GM23338 (cell line): ENCODE data around the gene SLC6A7. TPM values are rescaled to one million over a fixed set of nuclear protein-coding genes. Genes with fewer than 3 reads are reported as not detected.

ENCODE experiments used
- ATAC-seq: fragments of 200-7000 bp; cut with Tn5 transposase; 3 replicates; pipeline ENCODE4 v1.9.1; 2020
- DNase-seq: peaks from one replicate; pipeline ENCODE4 v3.0.0-alpha.2; 2015; ENCODE audit warnings: low spot score
- H2AFZ ChIP-seq: fragments of 200-600 bp; sonication (generic); 2 replicates; pipeline ENCODE4 v1.8.0; 2016; ENCODE audit warnings: antibody characterized with exemption, mild to moderate bottlenecking, moderate library complexity
- H3F3A ChIP-seq: fragments of 200-600 bp; sonication (generic); replicated peaks from 2 replicates; pipeline ENCODE4 v1.8.0; 2017; ENCODE audit warnings: antibody characterized with exemption, mixed run types, low read depth
- H3K27ac ChIP-seq: fragments of 200-600 bp; sonication (generic); 2 replicates; pipeline ENCODE4 v1.6.1; 2016; ENCODE audit warnings: low read depth
- H3K27me3 ChIP-seq: fragments of 200-600 bp; sonication (generic); 2 replicates; pipeline ENCODE4 v1.8.0; 2016; ENCODE audit warnings: mild to moderate bottlenecking, mixed run types, moderate library complexity; ENCODE audit not compliant: insufficient read depth
- H3K36me3 ChIP-seq: fragments of 200-600 bp; sonication (generic); 2 replicates; pipeline ENCODE4 v1.8.0; 2016; ENCODE audit warnings: mild to moderate bottlenecking; ENCODE audit not compliant: insufficient read depth
- H3K4me1 ChIP-seq: fragments of 200-600 bp; sonication (generic); 2 replicates; pipeline ENCODE4 v1.8.0; 2016; ENCODE audit warnings: mild to moderate bottlenecking, moderate library complexity; ENCODE audit not compliant: insufficient read depth
- H3K4me2 ChIP-seq: fragments of 200-600 bp; sonication (generic); 2 replicates; pipeline ENCODE4 v1.7.1; 2017; ENCODE audit warnings: mixed run types
- H3K4me3 ChIP-seq: fragments of 200-600 bp; sonication (generic); 2 replicates; pipeline ENCODE4 v1.6.1; 2016; ENCODE audit warnings: mixed run types
- H3K79me2 ChIP-seq: fragments of 200-600 bp; sonication (generic); replicated peaks from 2 replicates; pipeline ENCODE4 v1.8.0; 2017; ENCODE audit warnings: mild to moderate bottlenecking; ENCODE audit not compliant: insufficient read depth
- H3K9me2 ChIP-seq: fragments of 200-600 bp; sonication (generic); 2 replicates; pipeline ENCODE4 v1.8.0; 2017; ENCODE audit not compliant: insufficient read depth
- H4K20me1 ChIP-seq: fragments of 200-600 bp; sonication (generic); replicated peaks from 2 replicates; pipeline ENCODE4 v1.8.0; 2017; ENCODE audit warnings: mild to moderate bottlenecking; ENCODE audit not compliant: insufficient read depth
- H3K27ac Mint-ChIP-seq: 2 replicates; pipeline ENCODE4 v1.8.0; 2020; ENCODE audit warnings: inconsistent platforms, mild to moderate bottlenecking, moderate library complexity, mixed read lengths
- H3K27me3 Mint-ChIP-seq: 3 replicates; pipeline ENCODE4 v1.8.0; 2022; ENCODE audit warnings: low read depth, mild to moderate bottlenecking, moderate library complexity, mixed read lengths, inconsistent platforms; ENCODE audit not compliant: insufficient read depth, poor library complexity
- H3K36me3 Mint-ChIP-seq: 3 replicates; pipeline ENCODE4 v1.8.0; 2021; ENCODE audit warnings: low read depth, mild to moderate bottlenecking, inconsistent platforms, moderate library complexity, mixed read lengths
- H3K4me1 Mint-ChIP-seq: 3 replicates; pipeline ENCODE4 v1.8.0; 2020; ENCODE audit warnings: mild to moderate bottlenecking, inconsistent platforms, mixed read lengths
- H3K4me3 Mint-ChIP-seq: 3 replicates; pipeline ENCODE4 v1.8.0; 2021; ENCODE audit warnings: moderate library complexity, mild to moderate bottlenecking, inconsistent platforms, mixed read lengths
- H3K9me3 Mint-ChIP-seq: 3 replicates; pipeline ENCODE4 v1.8.0; 2020; ENCODE audit warnings: moderate library complexity, mild to moderate bottlenecking, inconsistent platforms, mixed read lengths
- CREB1 ChIP-seq: fragments of 250-450 bp; sonication (Bioruptor Pico); IDR thresholded peaks from 2 replicates; pipeline ENCODE4 v1.5.0; 2020; ENCODE audit warnings: low read depth, mild to moderate bottlenecking, moderate library complexity
- ETS1 ChIP-seq: IDR thresholded peaks from 2 replicates; pipeline ENCODE4 v1.6.1; 2016; ENCODE audit warnings: antibody characterized with exemption
- EZH2 ChIP-seq: fragments of 200-600 bp; sonication (generic); IDR thresholded peaks from one replicate; pipeline ENCODE4 v1.8.0; 2017; ENCODE audit warnings: antibody characterized with exemption, mild to moderate bottlenecking, low read depth; ENCODE audit not compliant: unreplicated experiment
- EZH2phosphoT487 ChIP-seq: fragments of 200-600 bp; sonication (generic); IDR thresholded peaks from one replicate; pipeline ENCODE4 v1.8.1; 2018; ENCODE audit warnings: antibody characterized with exemption; ENCODE audit not compliant: unreplicated experiment
- NANOG ChIP-seq: IDR thresholded peaks from 2 replicates; pipeline ENCODE4 v1.6.1; 2016; ENCODE audit warnings: antibody characterized with exemption, borderline replicate concordance
- REST ChIP-seq: IDR thresholded peaks from one replicate; pipeline ENCODE4 v1.6.1; 2018; ENCODE audit warnings: antibody characterized with exemption; ENCODE audit not compliant: unreplicated experiment
- STAT1 ChIP-seq: IDR thresholded peaks from one replicate; pipeline ENCODE4 v1.6.1; 2016; ENCODE audit warnings: antibody characterized with exemption; ENCODE audit not compliant: unreplicated experiment
- ZNF114 ChIP-seq: fragments of 250-450 bp; sonication (Bioruptor Pico); IDR thresholded peaks from 2 replicates; pipeline ENCODE4 v1.5.0; 2020; ENCODE audit warnings: mild to moderate bottlenecking, moderate library complexity
- ZNF331 ChIP-seq: fragments of 250-450 bp; sonication (Bioruptor Pico); IDR thresholded peaks from 2 replicates; pipeline ENCODE4 v1.5.0; 2020; ENCODE audit warnings: low read depth, mild to moderate bottlenecking, moderate library complexity
- polyA plus RNA-seq: library from polyadenylated mRNA; unstranded; fragments of >200 nt; fragmentation: Nextera tagmentation; extraction: Ambion mirVana; gene quantifications from 2 replicates; pipeline ENCODE4 v1.2.1, GENCODE V29; 2016
- total RNA-seq: library from RNA; depleted of rRNA; stranded (reverse); fragments of >200 nt; shearing (Covaris generic); gene quantifications from 2 replicates; pipeline ENCODE4 v1.2.3, GENCODE V29; 2014

SLC6A7 gene
- total and polyA plus RNA-seq, 2 experiments from 2014 or later: not detected

- no peak for DNase-seq
- no peaks in the 10 kb centered on the region for H3F3A ChIP-seq
- no peak for TF ChIP-seq EZH2
- TF ChIP-seq NANOG: no peak
- no peak for TF ChIP-seq STAT1
- TF ChIP-seq CREB1 (CRISPR knock-in tag): no peak
- TF ChIP-seq ETS1: no peak
- no peak for TF ChIP-seq EZH2phosphoT487
- Mint-ChIP-seq H3K27me3 (peaks cover 70% of the 10 kb centered on the region), H3K9me3 (no peaks in the 10 kb centered on the region), H3K36me3 (no peaks in the 10 kb centered on the region), H3K27ac (no peak overlapping the region), H3K4me3 (peak overlapping the region; percentile 54; the same call in 1 of the 3 replicates), H3K4me1 (peaks cover 15% of the 10 kb centered on the region)
- peaks cover under 1% of the 10 kb centered on the region; the same call in 1 of the 2 replicates for H3K4me1 ChIP-seq
- H3K4me2 ChIP-seq: peak overlapping the region; percentile 88
- no peaks in the 10 kb centered on the region for H3K79me2 ChIP-seq
- H3K36me3 ChIP-seq: no peaks in the 10 kb centered on the region
- no peak overlapping the region; the same call in 1 of the 2 replicates for H2AFZ ChIP-seq
- no peaks in the 10 kb centered on the region for H3K9me2 ChIP-seq
- H3K4me3 ChIP-seq: peak overlapping the region; percentile 72
- H4K20me1 ChIP-seq: no peaks in the 10 kb centered on the region
- H3K27me3 ChIP-seq: peaks cover 63% of the 10 kb centered on the region
- no peak overlapping the region for H3K27ac ChIP-seq
- peak; percentile 14; the same call in 2 of the 3 replicates for ATAC-seq
These were observed 1.1 kb downstream of the SLC6A7 start for GRCh38 chr5:150190987-150191386.

- H3K4me3 Mint-ChIP-seq: no peak overlapping the region; the same call in 2 of the 3 replicates
- Histone ChIP-seq H3K4me1 (no peaks in the 10 kb centered on the region; the same call in 1 of the 2 replicates), H3K36me3 (no peaks in the 10 kb centered on the region), H3K27ac (no peak overlapping the region), H3F3A (no peaks in the 10 kb centered on the region), H2AFZ (no peak overlapping the region), H4K20me1 (no peaks in the 10 kb centered on the region), H3K4me3 (no peak overlapping the region), H3K79me2 (no peaks in the 10 kb centered on the region), H3K4me2 (no peak overlapping the region), H3K9me2 (no peaks in the 10 kb centered on the region), H3K27me3 (peaks cover 50% of the 10 kb centered on the region)
- ATAC-seq (no peak), DNase-seq (no peak)
- peaks cover 7% of the 10 kb centered on the region for H3K4me1 Mint-ChIP-seq
- H3K9me3 Mint-ChIP-seq: no peaks in the 10 kb centered on the region
- no peak overlapping the region for H3K27ac Mint-ChIP-seq
- no peaks in the 10 kb centered on the region for H3K36me3 Mint-ChIP-seq
- H3K27me3 Mint-ChIP-seq: peaks cover 59% of the 10 kb centered on the region
- TF ChIP-seq ZNF331 (CRISPR knock-in tag) (no peak), NANOG (no peak), CREB1 (CRISPR knock-in tag) (no peak), ZNF114 (CRISPR knock-in tag) (no peak), ETS1 (no peak), STAT1 (no peak), REST (no peak)
These were observed 2.6 kb downstream of the SLC6A7 start for GRCh38 chr5:150192462-150192861.
